NCI-H82 treated with DMSO at 0.1 percent for 48 hours (cell line): ENCODE measurements around the gene CNTN6.
A peak's percentile ranks its signal among the peaks of the same experiment; 100 is the strongest.

Experiments
- DNase-seq: peaks from one replicate; lab custom pipeline; 2025; ENCODE audit not compliant: unreplicated experiment; lab: John Stamatoyannopoulos, UW

CNTN6 gene

DNA sequence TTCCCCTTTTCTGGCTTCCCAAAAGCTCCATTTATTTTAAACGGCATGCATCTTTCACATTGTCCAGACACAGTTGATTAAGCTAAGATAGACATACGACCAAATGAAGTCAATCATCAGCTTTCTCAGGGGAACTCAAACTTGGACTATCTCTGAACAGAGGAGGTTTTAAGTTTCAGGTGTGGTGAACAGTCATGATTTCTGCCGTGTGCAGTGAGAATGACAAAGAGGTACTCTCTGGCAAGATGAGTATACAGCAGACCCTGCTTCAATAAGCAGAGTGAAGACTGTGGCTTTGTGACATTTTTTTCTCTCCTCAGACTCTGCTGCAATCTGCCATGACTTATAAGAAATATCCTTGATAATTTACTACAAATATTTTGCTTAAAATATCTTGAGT is 307.7 kb downstream of the CNTN6 start:
- no peak for DNase-seq

DNA sequence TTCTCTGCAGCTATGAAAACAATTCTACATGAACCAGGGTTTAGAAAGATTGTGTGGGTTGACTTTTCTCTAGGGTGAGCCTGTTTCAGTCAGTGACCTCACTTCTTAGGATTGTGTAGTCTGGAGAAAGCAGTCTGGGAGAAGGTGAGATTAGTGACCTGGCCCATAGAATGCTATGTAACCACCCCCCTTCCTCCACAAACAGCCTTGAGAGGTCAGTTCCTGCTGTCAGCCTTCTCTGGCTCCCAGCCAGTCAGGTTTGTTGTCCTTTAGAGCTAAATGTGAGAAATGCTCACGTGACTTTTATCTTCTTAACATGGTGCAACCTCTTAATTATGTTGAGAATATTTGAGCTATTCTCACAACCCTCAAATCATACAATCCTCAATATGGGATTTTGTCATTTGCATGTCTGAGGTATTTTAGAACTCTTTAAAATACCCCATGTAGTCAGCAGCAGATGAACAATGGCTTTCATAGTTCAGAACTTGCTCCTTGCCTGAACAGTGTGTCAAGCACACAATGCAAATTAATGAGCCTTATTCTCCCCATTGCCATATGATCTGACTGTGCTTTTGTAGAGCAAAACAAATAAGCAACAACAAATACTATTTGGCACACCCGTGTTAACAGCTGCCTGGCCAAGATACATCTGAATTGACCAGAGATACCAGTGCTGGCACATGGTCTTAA is 311.6 kb downstream of the CNTN6 start:
- DNase-seq = no peak

DNA sequence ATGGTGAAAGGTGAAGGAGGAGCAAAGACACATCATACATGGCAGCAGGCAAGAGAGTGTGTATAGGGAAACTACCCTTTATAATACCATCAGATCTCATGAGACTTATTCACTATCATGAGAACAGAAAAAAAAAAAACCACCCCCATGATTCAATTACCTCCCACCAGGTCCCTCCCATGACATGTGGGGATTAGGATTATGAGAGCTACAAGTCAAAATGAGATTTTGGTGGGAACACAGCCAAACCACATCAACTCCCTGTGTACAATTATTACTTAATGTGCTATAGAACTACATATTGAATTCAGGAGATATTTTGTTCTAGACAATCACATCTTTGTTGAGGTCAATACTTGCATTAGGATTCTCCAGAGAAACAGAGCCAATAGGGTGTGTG is 313.4 kb downstream of the CNTN6 start:
- DNase-seq = peak; percentile 14

DNA sequence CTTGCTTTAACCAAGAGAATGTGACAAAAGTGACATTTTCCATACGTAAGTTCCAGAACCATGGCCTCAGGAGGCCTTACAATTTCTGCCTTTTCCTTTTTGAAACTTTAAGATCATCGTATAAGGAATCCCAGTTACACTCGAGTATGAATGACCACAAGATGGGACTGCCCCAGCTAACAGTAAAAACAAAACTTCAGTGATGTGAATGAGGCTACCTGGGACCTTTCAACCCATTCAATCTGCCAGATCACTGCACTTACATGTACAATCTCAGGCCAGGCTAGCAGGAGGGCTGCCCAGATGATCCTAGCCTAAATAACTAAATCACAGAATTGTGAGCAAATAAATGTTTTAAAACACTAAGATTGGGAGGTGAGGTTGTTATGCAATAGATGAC is 328.8 kb downstream of the CNTN6 start:
- no peak for DNase-seq

DNA sequence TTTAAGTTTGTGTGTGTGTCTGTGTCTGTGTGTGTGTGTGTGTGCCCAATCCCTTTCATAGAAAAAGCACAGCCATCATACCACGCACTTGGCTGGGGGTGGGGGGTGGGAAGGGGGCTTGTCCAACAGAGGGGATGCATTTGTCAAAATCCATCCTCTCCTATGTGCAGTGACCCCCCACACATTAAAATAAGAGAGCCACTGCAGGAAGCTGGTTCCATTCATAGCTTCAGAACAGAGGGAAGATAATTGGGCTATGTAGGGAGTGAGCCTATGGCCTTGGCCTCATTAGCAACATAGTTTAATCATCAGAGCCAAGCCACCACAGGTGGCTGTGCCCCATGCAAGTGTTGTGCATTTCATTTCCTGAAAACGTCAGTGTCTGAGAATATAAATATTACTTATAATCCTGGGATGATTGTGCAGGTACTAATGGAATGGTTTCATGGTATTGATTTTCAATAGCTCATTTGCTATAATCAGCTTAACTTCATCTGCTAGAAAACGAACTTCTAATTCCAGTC is 330.8 kb downstream of the CNTN6 start:
- no peak for DNase-seq

DNA sequence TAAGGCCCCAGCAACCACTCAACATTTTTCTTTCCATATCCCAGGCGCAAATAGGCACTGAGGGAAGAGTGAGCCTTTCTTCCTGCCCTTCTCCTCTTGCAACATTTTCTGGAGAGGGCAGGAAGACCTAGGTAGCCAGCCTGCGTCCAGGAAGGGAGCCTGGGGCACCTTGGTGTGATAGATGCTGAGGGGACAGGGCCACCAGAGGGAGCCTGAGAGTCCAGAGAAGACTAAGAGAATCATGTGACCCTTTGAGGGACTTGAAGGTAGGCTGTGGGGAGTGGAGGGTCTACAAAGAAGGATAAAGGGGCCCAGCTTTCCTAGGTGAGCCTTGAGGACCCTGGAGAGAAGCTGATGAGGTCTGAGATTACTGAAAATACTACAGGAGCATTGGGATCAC is 346.6 kb downstream of the CNTN6 start:
- DNase-seq = no peak

DNA sequence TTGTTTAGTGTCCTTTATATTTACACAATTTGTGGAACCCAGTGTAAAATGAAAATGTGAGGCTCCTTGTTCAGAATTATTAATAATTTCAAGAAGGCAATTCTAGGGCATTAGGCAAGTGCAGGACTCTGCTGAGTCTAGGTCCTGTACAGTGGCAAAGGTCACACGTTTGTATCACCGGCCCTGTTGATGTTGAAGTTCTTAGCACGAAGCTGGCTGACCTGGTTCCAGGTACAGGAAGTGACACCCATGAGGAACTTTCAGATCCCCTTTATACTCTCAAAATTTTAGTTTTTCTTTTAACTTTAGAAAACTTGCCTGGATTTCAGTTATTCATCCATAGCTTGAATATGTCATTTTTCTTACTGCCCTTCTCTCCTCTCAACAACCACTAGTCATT is 349.4 kb downstream of the CNTN6 start:
- DNase-seq = no peak

DNA sequence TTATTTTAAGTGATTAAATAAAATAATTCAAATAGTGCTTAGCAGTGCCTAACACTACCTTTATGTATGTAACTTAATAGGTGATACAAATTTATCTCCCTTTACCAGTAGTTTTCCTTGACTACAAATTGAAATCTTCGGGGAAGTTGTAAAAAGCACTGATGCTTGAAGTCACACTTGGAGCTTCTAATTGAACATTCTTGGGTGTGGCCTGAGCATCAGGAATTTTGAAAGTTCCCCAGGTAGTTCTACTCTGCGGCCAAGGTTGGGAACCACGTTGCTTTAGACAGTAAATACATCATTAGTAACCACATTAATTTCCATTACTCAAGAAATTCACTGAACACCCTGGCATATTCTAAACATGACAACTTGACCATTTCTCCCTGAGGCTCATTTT is 351.4 kb downstream of the CNTN6 start:
- no peak for DNase-seq

DNA sequence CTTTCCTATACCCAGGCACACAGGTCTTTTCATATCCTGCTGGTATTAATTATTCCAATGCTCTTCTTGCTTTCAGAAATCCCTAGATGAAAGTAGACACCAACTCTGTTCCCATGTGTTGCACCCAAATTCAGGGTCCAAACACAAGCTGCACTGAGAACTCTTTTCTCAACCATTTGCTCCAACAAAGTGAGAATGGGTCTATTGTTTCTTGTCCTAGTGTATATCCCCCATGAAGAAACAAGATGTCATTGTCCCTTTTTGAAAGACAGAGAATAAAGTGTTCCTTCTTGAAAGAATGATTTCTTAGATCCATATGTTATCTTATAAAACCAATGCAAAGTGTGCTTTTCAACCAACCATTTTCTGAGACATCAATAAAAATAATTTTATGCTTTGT is 353.7 kb downstream of the CNTN6 start:
- no peak for DNase-seq

DNA sequence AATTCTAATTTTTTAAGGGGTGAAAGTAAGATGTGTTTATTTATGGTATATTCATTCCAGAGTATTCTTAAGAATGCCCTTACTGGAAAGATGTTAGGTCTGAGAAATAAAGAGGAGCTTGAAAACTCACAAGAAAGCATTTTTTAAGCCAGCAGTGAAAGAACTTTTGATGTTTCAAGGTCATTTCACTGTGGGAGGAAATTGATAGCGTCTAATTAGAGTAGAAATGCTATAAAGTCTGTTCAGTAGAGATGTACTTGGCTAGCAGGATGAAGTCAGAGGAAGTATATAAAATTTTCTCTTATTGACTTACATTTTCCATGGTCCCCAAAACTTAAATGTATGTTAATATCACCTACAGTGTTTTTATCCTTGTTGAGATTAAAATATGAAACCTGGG is 354.6 kb downstream of the CNTN6 start:
- DNase-seq = no peak

DNA sequence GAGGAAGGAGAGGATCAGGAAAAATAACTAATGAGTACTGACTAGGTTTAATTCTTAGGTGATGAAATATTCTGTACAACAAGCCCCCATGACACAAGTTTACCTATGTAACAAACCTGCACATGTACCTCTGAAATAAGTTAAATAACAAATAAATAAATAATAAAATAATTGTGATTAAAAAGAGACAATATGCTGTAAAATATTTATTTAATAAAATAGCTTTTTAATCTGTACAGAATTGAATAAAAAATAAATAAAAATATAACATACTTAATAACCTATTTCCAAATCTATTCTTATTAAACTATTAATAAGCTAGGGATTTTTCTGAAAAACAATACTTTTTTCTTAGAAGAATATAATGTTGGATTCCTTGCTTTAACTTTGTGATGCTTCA is 355.6 kb downstream of the CNTN6 start:
- no peak for DNase-seq
